C4-2B (cell line): Measurements from ENCODE around the gene OSBPL10.

Source experiments
- CTCF ChIP-seq: fragments of 450-650 bp; conservative IDR thresholded peaks from 2 replicates; pipeline ENCODE4 v1.5.1; 2017; ENCODE audit warnings: mild to moderate bottlenecking
- ZFX ChIP-seq: fragments of 450-650 bp; IDR thresholded peaks from 2 replicates; pipeline ENCODE4 v1.6.1; 2017

- TF ChIP-seq CTCF (no peak), ZFX (no peak)
Measured at GRCh38 chr3:31699309-31699953, 281.6 kb downstream of the OSBPL10 start.
